ENCODE measurements around the gene SUMF1. TPM values are rescaled to one million over a fixed set of nuclear protein-coding genes. Genes with fewer than 3 reads are reported as not detected.

Gene SUMF1
- total RNA-seq, 1 experiment from 2014 or later: 11.8 TPM

DNA sequence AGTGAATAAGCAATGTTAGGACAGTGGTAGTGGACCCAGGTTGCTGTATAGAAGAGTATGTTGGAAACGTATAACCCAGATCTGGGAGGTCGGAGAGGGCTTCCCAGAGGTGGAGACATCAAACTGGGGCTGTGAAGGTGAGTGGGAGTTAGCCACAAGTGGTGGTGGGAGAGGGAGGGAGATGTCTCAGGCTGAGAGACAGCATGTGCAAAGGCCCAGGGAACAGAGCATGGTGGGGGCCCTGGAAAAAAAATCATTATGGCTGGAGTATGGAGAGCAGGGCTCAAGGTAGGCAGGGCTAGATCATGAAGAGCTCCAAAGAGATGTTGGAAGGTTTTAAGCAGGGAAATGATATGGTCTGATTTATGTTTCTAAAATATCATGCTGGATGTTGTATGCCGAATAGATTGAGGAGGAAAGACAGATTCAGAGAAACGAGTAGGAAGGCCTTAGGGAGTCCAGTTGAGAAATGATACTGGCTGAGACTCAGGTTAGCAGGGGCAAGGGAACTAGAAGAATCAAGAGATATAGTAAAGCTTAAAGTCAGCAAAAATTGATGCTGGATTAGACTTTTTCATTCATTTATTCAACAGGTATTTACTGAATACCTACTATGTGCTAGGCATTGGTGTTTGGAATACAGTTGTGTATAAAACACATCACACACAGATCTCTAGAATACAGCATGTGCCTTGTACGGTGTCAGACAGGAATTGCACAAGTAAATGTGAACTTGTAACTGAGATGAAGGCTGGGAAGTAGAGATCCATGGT is 43.1 kb upstream of the SUMF1 start:
- CTCF ChIA-PET: interaction anchor here (0.6 to 1.6 kb wide), 3 partner anchors 13 to 123 kb away, joined by 3 to 5 read pairs (median 3); no protein-coding TSS in a partner anchor

DNA sequence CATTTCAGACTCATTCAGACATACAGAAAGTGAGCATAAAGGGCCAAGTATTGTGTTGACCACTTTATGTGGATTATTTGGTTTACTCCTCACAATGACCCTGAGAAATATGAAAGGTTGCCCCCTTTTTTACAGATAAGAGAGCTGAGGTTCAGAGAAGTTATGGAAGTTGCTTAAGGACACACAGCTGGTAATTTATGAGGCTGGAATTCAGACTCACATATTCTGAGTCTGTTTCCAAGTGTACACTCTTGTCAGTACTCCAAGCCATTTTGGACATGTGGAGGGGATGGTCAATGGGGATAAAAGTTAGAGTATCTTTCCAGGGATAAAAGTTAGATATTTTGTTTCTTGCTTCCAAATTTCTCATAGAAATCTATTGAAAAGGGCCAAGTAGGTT is 42.0 kb upstream of the SUMF1 start:
- Mint-ChIP-seq H3K4me3 (ENCODE audit: unreplicated experiment) (no peak overlapping the region), H3K4me1 (ENCODE audit: insufficient read depth, unreplicated experiment) (peaks cover 19% of the 10 kb centered on the region), H3K36me3 (ENCODE audit: insufficient read depth, unreplicated experiment) (no peaks in the 10 kb centered on the region), H3K27ac (ENCODE audit: low read depth, unreplicated experiment) (no peak overlapping the region), H3K9me3 (ENCODE audit: unreplicated experiment) (no peaks in the 10 kb centered on the region), H3K27me3 (ENCODE audit: insufficient read depth, unreplicated experiment) (no peaks in the 10 kb centered on the region)
- POLR2A ChIA-PET: no interaction called here
- CTCF ChIA-PET: interaction anchor here (1.4 kb wide), 1 partner anchor 124 kb away, joined by 3 read pairs; no protein-coding TSS in a partner anchor
- TF ChIP-seq, protein P1, sequence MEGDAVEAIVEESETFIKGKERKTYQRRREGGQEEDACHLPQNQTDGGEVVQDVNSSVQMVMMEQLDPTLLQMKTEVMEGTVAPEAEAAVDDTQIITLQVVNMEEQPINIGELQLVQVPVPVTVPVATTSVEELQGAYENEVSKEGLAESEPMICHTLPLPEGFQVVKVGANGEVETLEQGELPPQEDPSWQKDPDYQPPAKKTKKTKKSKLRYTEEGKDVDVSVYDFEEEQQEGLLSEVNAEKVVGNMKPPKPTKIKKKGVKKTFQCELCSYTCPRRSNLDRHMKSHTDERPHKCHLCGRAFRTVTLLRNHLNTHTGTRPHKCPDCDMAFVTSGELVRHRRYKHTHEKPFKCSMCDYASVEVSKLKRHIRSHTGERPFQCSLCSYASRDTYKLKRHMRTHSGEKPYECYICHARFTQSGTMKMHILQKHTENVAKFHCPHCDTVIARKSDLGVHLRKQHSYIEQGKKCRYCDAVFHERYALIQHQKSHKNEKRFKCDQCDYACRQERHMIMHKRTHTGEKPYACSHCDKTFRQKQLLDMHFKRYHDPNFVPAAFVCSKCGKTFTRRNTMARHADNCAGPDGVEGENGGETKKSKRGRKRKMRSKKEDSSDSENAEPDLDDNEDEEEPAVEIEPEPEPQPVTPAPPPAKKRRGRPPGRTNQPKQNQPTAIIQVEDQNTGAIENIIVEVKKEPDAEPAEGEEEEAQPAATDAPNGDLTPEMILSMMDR (IDR thresholded peaks at IDR 0.05; ENCODE audit: unreplicated experiment): no peak
- BruUV-seq (replicated peaks): no TSS peak
- intact Hi-C loops (cut with micrococcal nuclease): no loop called here
- no peak for DNase-seq (ENCODE audit: unreplicated experiment)

More for the DNA sequence above, 43.1 kb upstream of the SUMF1 start:
- no peak overlapping the region for H3K4me3 Mint-ChIP-seq (ENCODE audit: unreplicated experiment)
- TF ChIP-seq, protein P1 (IDR thresholded peaks at IDR 0.05; ENCODE audit: unreplicated experiment): no peak
- DNase-seq (ENCODE audit: unreplicated experiment): no peak
- no peak overlapping the region for H3K27ac Mint-ChIP-seq (ENCODE audit: low read depth, unreplicated experiment)
- H3K36me3 Mint-ChIP-seq (ENCODE audit: insufficient read depth, unreplicated experiment): no peaks in the 10 kb centered on the region
- H3K9me3 Mint-ChIP-seq (ENCODE audit: unreplicated experiment): no peaks in the 10 kb centered on the region
- intact Hi-C loops (cut with micrococcal nuclease): no loop called here
- POLR2A ChIA-PET: interaction anchor here (0.8 to 0.9 kb wide), 2 partner anchors 9 to 17 kb away, joined by 3 read pairs; partner anchors contain the start of gene ITPR1
- BruUV-seq (replicated peaks): no TSS peak
- peaks cover 7% of the 10 kb centered on the region for H3K4me1 Mint-ChIP-seq (ENCODE audit: insufficient read depth, unreplicated experiment)
- H3K27me3 Mint-ChIP-seq (ENCODE audit: insufficient read depth, unreplicated experiment): no peaks in the 10 kb centered on the region

DNA sequence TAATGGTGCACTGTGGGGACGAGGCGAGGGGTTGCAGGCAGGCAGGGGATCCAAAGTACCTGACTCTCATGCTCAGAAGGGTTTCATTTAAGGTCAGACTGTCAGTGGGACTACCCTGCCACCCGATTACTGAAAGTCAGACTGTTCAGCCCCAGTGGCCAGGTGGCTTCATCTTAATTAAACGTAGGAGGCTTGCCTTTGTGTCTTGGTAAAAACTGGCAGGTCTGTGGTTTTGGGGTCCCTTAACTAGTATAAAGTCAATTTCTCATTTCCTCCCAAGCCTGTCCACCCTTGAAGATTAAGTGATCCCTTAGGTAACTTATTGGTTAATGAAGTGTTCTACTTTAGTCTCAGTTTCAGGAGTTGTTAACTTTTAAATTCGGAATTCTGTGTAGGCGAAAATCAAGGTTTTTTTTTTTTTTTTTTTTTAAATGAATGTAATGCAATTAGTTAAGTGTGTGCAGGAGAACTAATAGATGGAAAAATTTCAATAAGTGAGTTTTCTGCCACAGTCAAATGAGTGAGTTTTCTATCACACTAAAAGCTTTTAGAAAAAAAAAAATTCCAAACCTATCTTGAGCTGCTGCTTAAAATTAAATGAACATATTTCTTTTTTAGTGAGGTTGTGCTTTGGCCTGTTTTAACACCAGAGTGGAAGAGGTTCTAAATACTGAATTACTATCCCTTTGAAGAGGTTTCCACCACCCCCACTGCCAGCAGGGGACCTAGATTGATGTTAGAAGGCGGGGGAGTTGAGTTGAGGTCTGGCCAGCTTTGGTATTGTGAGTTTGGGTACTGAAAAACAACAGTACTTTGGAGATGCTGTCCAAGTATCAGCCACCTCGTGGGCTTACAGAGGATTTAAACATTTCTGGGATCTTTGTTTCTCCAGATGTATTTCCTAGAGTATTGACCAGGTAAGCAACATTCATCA is 41.2 kb upstream of the SUMF1 start:
- no peak for DNase-seq (ENCODE audit: unreplicated experiment)
- Mint-ChIP-seq H3K36me3 (ENCODE audit: insufficient read depth, unreplicated experiment) (no peaks in the 10 kb centered on the region), H3K9me3 (ENCODE audit: unreplicated experiment) (no peaks in the 10 kb centered on the region), H3K4me3 (ENCODE audit: unreplicated experiment) (no peak overlapping the region), H3K27ac (ENCODE audit: low read depth, unreplicated experiment) (no peak overlapping the region), H3K27me3 (ENCODE audit: insufficient read depth, unreplicated experiment) (no peaks in the 10 kb centered on the region), H3K4me1 (ENCODE audit: insufficient read depth, unreplicated experiment) (peaks cover 19% of the 10 kb centered on the region)
- POLR2A ChIA-PET: interaction anchor here (1.7 kb wide), 1 partner anchor 15 kb away, joined by 10 read pairs; the partner anchor contains the start of gene ITPR1
- intact Hi-C loops (cut with micrococcal nuclease): no loop called here
- BruUV-seq (replicated peaks): no TSS peak
- TF ChIP-seq, protein P1 (IDR thresholded peaks at IDR 0.05; ENCODE audit: unreplicated experiment): no peak
- CTCF ChIA-PET: interaction anchor here (1.1 to 1.4 kb wide), 2 partner anchors 15 to 36 kb away, joined by 4 to 7 read pairs; partner anchors contain the start of gene ITPR1

Data from MCF 10A (cell line).